ENCODE data around the gene MYLK.

GRCh38 chr3:123633530-123633929 is 250.6 kb downstream of the MYLK start:
- TF ChIP-seq CTCF (IDR thresholded peaks at IDR 0.05) (no peak), POLR2A (IDR thresholded peaks at IDR 0.05) (no peak)
